Gastroesophageal sphincter (tissue), 3 donors: ENCODE measurements around the gene PPP1R3E.

Experiments used
- CTCF ChIP-seq, 4 experiments: fragments of 200-600 bp in 2 of 4; fragments of 450-650 bp in 2 of 4; sonication (generic) in 1 of 4; IDR thresholded peaks; one replicate each; pipeline ENCODE4 v1.5.1; 2017 to 2019; ENCODE audit warnings: antibody characterized with exemption in 4 of 4, mild to moderate bottlenecking in 2 of 4, moderate library complexity in 2 of 4
- POLR2AphosphoS5 ChIP-seq: sonication (generic); formaldehyde crosslinking; IDR thresholded peaks from one replicate; pipeline ENCODE4 v1.6.1; 2017; ENCODE audit warnings: antibody characterized with exemption

GRCh38 chr14:23307687-23308644, 5.3 kb upstream of the PPP1R3E start:
- no peak for TF ChIP-seq CTCF (IDR thresholded peaks at IDR 0.05)
- no peak for TF ChIP-seq POLR2AphosphoS5
